ENCODE measurements around the gene SMYD5.

Gene SMYD5

GRCh38 chr2:73208258-73208657 lies 5.8 kb upstream of the SMYD5 start:
- no peak for DNase-seq

- DNase-seq, result no peak
Measured at GRCh38 chr2:73210019-73210418, 4.0 kb upstream of the SMYD5 start.

- DNase-seq, result no peak
Measured at GRCh38 chr2:73210696-73211095, 3.3 kb upstream of the SMYD5 start.

- DNase-seq, result no peak
Measured at GRCh38 chr2:73212098-73212447, 2.0 kb upstream of the SMYD5 start.

GRCh38 chr2:73212448-73213176 lies 1.4 kb upstream of the SMYD5 start:
- DNase-seq, result peak; percentile 79

- DNase-seq, result no peak
Measured at GRCh38 chr2:73215254-73215653, 1.2 kb downstream of the SMYD5 start.

GRCh38 chr2:73217160-73217559 lies 3.1 kb downstream of the SMYD5 start:
- DNase-seq, result no peak

- DNase-seq, result no peak
Measured at GRCh38 chr2:73217826-73218225, 3.8 kb downstream of the SMYD5 start.

- no peak for DNase-seq
Measured at GRCh38 chr2:73218298-73218697, 4.3 kb downstream of the SMYD5 start.

GRCh38 chr2:73223821-73224220 lies 9.8 kb downstream of the SMYD5 start:
- DNase-seq, result no peak

- no peak for DNase-seq
Measured at GRCh38 chr2:73225513-73226360, 11.7 kb downstream of the SMYD5 start.

- DNase-seq, result no peak
Measured at GRCh38 chr2:73227086-73227485, 13.0 kb downstream of the SMYD5 start.

GRCh38 chr2:73228631-73229030 lies 14.6 kb downstream of the SMYD5 start:
- DNase-seq, result no peak

GRCh38 chr2:73232403-73233153 lies 18.5 kb downstream of the SMYD5 start:
- no peak for DNase-seq

- peak; percentile 100 for DNase-seq
Measured at GRCh38 chr2:73233154-73233931, 19.3 kb downstream of the SMYD5 start, which contains the start of gene PRADC1. PRADC1 (minus strand) TSS chr2:73233239; CDS start chr2:73233160, 79 bp downstream.

GRCh38 chr2:73233932-73234832 lies 20.1 kb downstream of the SMYD5 start, which contains the start of gene CCT7:
CCT7 (plus strand) TSS chr2:73234308; CDS start chr2:73234379, 71 bp downstream.
- DNase-seq, result peak; percentile 94

GRCh38 chr2:73235315-73236028 lies 21.4 kb downstream of the SMYD5 start:
- DNase-seq, result no peak

- no peak for DNase-seq
Measured at GRCh38 chr2:73237168-73237567, 23.1 kb downstream of the SMYD5 start.

GRCh38 chr2:73238149-73238548 lies 24.1 kb downstream of the SMYD5 start:
- no peak for DNase-seq

GRCh38 chr2:73238976-73239375 lies 24.9 kb downstream of the SMYD5 start:
- no peak for DNase-seq

GRCh38 chr2:73239776-73240175 lies 25.7 kb downstream of the SMYD5 start:
- no peak for DNase-seq

Measured in NCI-H345 (cell line).